GM12801 (cell line): ENCODE data around the gene PSMA2.

Experiments
- CTCF ChIP-seq: IDR thresholded peaks from one replicate; pipeline ENCODE4 v1.5.1; 2011; ENCODE audit warnings: control low read depth; ENCODE audit not compliant: insufficient read length; ENCODE audit errors: extremely low read depth

Gene PSMA2

DNA sequence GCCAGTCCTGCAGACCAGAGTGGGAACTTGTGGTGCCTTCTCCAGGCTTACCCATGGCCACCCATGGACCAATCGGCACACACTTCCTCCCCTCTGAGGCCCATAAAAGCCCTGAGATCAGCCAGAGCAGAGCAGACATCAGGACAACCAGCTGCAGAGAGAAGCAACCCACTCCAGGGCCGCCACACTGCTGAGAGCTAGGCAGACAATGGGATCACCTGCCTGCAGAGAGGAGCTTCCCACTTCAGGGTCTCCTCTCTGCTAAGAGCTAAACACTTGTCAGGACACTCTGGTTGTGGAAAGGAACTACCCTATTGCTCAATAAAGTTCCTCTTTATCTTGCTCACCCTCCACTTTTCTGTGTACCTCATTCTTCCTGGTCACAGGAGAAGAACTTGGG lies 54.1 kb downstream of the PSMA2 start:
- no peak for TF ChIP-seq CTCF

GRCh38 chr7:42876182-42877068 lies 55.5 kb downstream of the PSMA2 start:
- no peak for TF ChIP-seq CTCF

- TF ChIP-seq CTCF, result no peak
Observed at GRCh38 chr7:42869131-42870020, 62.6 kb downstream of the PSMA2 start.

DNA sequence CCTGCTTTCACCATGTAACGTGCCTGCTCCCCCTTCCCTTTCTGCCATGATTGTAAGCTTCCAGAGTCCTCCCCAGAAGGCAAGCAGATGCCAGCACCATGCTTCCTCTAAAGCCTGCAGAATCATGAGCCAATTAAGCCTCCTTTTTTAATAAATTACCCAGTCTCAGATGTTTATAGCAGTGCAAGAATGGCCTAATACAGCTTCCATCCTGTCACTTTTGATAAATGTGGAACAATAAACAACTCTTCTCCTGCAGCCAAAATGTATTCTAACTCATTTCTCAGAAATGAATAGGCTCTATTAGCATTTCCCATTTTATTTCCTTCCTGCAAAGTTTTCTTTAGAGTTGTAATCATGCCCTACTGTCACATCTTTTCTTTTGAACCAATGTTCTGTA lies 63.5 kb downstream of the PSMA2 start:
- no peak for TF ChIP-seq CTCF
